WTC11 (cell line): ENCODE measurements around the gene HOXA2. TPM values are rescaled to one million over a fixed set of nuclear protein-coding genes. Genes with fewer than 3 reads are reported as not detected.

Experiments
- ATAC-seq: fragments of 200-7000 bp; cut with Tn5 transposase; 2 replicates; pipeline ENCODE4 v1.10.0; 2021; ENCODE audit warnings: mild to moderate bottlenecking, moderate library complexity
- CTCF ChIA-PET: fragments of 300-600 bp; sonication (Branson Sonifier 250); formaldehyde crosslinking; loops from one replicate; lab custom pipeline; 2021; ENCODE audit warnings: antibody characterized with exemption; lab: Charles Lee
- POLR2A ChIA-PET: fragments of 350-600 bp; sonication (Branson Sonifier 250); formaldehyde crosslinking; loops from one replicate; lab custom pipeline; 2021; ENCODE audit warnings: antibody characterized with exemption; lab: Charles Lee
- DNase-seq: peaks from one replicate; pipeline ENCODE4 v3.0.0; 2021; ENCODE audit warnings: low spot score
- H3K27ac Mint-ChIP-seq: 2 replicates; pipeline ENCODE4 v1.8.0; 2021; ENCODE audit warnings: mixed read lengths
- H3K27me3 Mint-ChIP-seq: 2 replicates; pipeline ENCODE4 v1.8.0; 2021; ENCODE audit warnings: low read depth, mild to moderate bottlenecking, moderate library complexity, mixed read lengths
- H3K36me3 Mint-ChIP-seq: 2 replicates; pipeline ENCODE4 v1.8.0; 2021; ENCODE audit warnings: mixed read lengths
- H3K4me1 Mint-ChIP-seq: 2 replicates; pipeline ENCODE4 v1.8.0; 2022; ENCODE audit warnings: mixed read lengths
- H3K4me3 Mint-ChIP-seq: 2 replicates; pipeline ENCODE4 v1.8.0; 2021; ENCODE audit warnings: mild to moderate bottlenecking, moderate library complexity, mixed read lengths
- H3K9me3 Mint-ChIP-seq: 2 replicates; pipeline ENCODE4 v1.8.0; 2021; ENCODE audit warnings: mixed read lengths
- CTCF ChIP-seq: fragments of 200-600 bp; IDR thresholded peaks from 2 replicates; pipeline ENCODE4 v1.8.0; 2022; ENCODE audit warnings: antibody characterized with exemption
- EMX1 ChIP-seq: fragments of 250-450 bp; sonication (Bioruptor Pico); IDR thresholded peaks from 2 replicates; pipeline ENCODE4 v1.8.0; 2021; ENCODE audit warnings: mild to moderate bottlenecking
- FOXP4 ChIP-seq: sonication (generic); formaldehyde crosslinking; IDR thresholded peaks from 2 replicates; pipeline ENCODE4 v1.8.0; 2022; ENCODE audit warnings: mild to moderate bottlenecking, missing genetic modification reagents
- GABPB1 ChIP-seq: sonication (generic); formaldehyde crosslinking; IDR thresholded peaks from 2 replicates; pipeline ENCODE4 v1.8.1; 2023; ENCODE audit warnings: mild to moderate bottlenecking, missing genetic modification reagents
- GRHL2 ChIP-seq: fragments of 250-450 bp; sonication (Bioruptor Pico); IDR thresholded peaks from 2 replicates; pipeline ENCODE4 v1.8.0; 2022; ENCODE audit warnings: mild to moderate bottlenecking, moderate library complexity; ENCODE audit not compliant: insufficient replicate concordance, severe bottlenecking
- KAT7 ChIP-seq: sonication (generic); formaldehyde crosslinking; IDR thresholded peaks from 2 replicates; pipeline ENCODE4 v1.8.1; 2023; ENCODE audit warnings: missing genetic modification reagents, mild to moderate bottlenecking, borderline replicate concordance
- MLX ChIP-seq: sonication (generic); formaldehyde crosslinking; IDR thresholded peaks from 2 replicates; pipeline ENCODE4 v1.8.1; 2023; ENCODE audit warnings: mild to moderate bottlenecking, missing genetic modification reagents, moderate library complexity
- MYBL2 ChIP-seq: sonication (generic); formaldehyde crosslinking; IDR thresholded peaks from 2 replicates; pipeline ENCODE4 v1.8.1; 2023; ENCODE audit warnings: mild to moderate bottlenecking, moderate library complexity, missing genetic modification reagents
- NR1H2 ChIP-seq: sonication (generic); formaldehyde crosslinking; IDR thresholded peaks from 2 replicates; pipeline ENCODE4 v1.9.0; 2021; ENCODE audit warnings: mild to moderate bottlenecking, moderate library complexity, missing genetic modification reagents
- OVOL2 ChIP-seq: fragments of 250-450 bp; sonication (Bioruptor Pico); IDR thresholded peaks from 2 replicates; pipeline ENCODE4 v1.9.0; 2021; ENCODE audit warnings: mild to moderate bottlenecking, borderline replicate concordance
- PREB ChIP-seq: sonication (generic); formaldehyde crosslinking; IDR thresholded peaks from 2 replicates; pipeline ENCODE4 v1.8.1; 2022; ENCODE audit warnings: mild to moderate bottlenecking, missing genetic modification reagents, moderate library complexity, borderline replicate concordance
- RELA ChIP-seq: sonication (generic); formaldehyde crosslinking; IDR thresholded peaks from 2 replicates; pipeline ENCODE4 v1.8.1; 2022; ENCODE audit warnings: missing genetic modification reagents, mild to moderate bottlenecking, borderline replicate concordance
- RORB ChIP-seq: fragments of 250-450 bp; sonication (Bioruptor Pico); IDR thresholded peaks from 2 replicates; pipeline ENCODE4 v1.9.0; 2021; ENCODE audit warnings: mild to moderate bottlenecking
- SMAD4 ChIP-seq: sonication (generic); formaldehyde crosslinking; IDR thresholded peaks from 2 replicates; pipeline ENCODE4 v1.8.0; 2022; ENCODE audit warnings: mild to moderate bottlenecking, missing genetic modification reagents
- TP53 ChIP-seq: sonication (generic); formaldehyde crosslinking; IDR thresholded peaks from 2 replicates; pipeline ENCODE4 v1.8.1; 2023; ENCODE audit warnings: mild to moderate bottlenecking, missing genetic modification reagents
- USF1 ChIP-seq: sonication (generic); formaldehyde crosslinking; IDR thresholded peaks from 2 replicates; pipeline ENCODE4 v1.8.0; 2022; ENCODE audit warnings: mild to moderate bottlenecking, missing genetic modification reagents
- USF2 ChIP-seq: sonication (generic); formaldehyde crosslinking; IDR thresholded peaks from 2 replicates; pipeline ENCODE4 v1.8.1; 2023; ENCODE audit warnings: mild to moderate bottlenecking, missing genetic modification reagents, moderate library complexity
- ZBTB21 ChIP-seq: sonication (generic); formaldehyde crosslinking; IDR thresholded peaks from 2 replicates; pipeline ENCODE4 v1.8.1; 2023; ENCODE audit warnings: mild to moderate bottlenecking, missing genetic modification reagents, borderline replicate concordance
- ZMAT4 ChIP-seq: fragments of 250-450 bp; sonication (Bioruptor Pico); IDR thresholded peaks from 2 replicates; pipeline ENCODE4 v1.9.0; 2021; ENCODE audit warnings: mild to moderate bottlenecking
- ZNF232 ChIP-seq: sonication (generic); formaldehyde crosslinking; IDR thresholded peaks from 2 replicates; pipeline ENCODE4 v1.8.0; 2022; ENCODE audit warnings: mild to moderate bottlenecking, missing genetic modification reagents
- ZNF317 ChIP-seq: sonication (generic); formaldehyde crosslinking; IDR thresholded peaks from 2 replicates; pipeline ENCODE4 v1.8.1; 2023; ENCODE audit warnings: low read depth, mild to moderate bottlenecking, moderate library complexity, missing genetic modification reagents, borderline replicate concordance
- ZSCAN18 ChIP-seq: fragments of 250-450 bp; sonication (Bioruptor Pico); IDR thresholded peaks from 2 replicates; pipeline ENCODE4 v2.1.2; 2022; ENCODE audit warnings: mild to moderate bottlenecking, moderate library complexity
- total RNA-seq: library from RNA; stranded (reverse); gene quantifications from 3 replicates; pipeline ENCODE4 v1.2.3, GENCODE V29; 2021

HOXA2 gene
- total RNA-seq, 1 experiment from 2014 or later = not detected

- TF ChIP-seq ZNF317 (no peak), MYBL2 (CRISPR knock-in tag) (no peak), NR1H2 (no peak)
Observed at GRCh38 chr7:27138985-27139333, 36.5 kb upstream of the HOXA2 start (continued).

- Mint-ChIP-seq H3K4me3 (no peak overlapping the region), H3K9me3 (no peaks in the 10 kb centered on the region), H3K36me3 (no peaks in the 10 kb centered on the region; the same call in 1 of the 2 replicates), H3K4me1 (peaks cover 19% of the 10 kb centered on the region), H3K27ac (no peak overlapping the region), H3K27me3 (peaks cover 100% of the 10 kb centered on the region)
- DNase-seq (no peak), ATAC-seq (no peak)
- ChIA-PET CTCF (no interaction called here), POLR2A (no interaction called here)
- no peak for TF ChIP-seq GABPB1 (CRISPR knock-in tag)
- TF ChIP-seq ZNF232 (CRISPR knock-in tag) = no peak
- TF ChIP-seq PREB = no peak
- TF ChIP-seq ZSCAN18 = no peak
- no peak for TF ChIP-seq GRHL2
- no peak for TF ChIP-seq USF2 (CRISPR knock-in tag)
- no peak for TF ChIP-seq RORB (CRISPR knock-in tag)
- TF ChIP-seq CTCF = no peak
- no peak for TF ChIP-seq RELA (CRISPR knock-in tag)
- no peak for TF ChIP-seq USF1
- TF ChIP-seq EMX1 (CRISPR knock-in tag) = no peak
- no peak for TF ChIP-seq ZMAT4
- no peak for TF ChIP-seq OVOL2 (CRISPR knock-in tag)
- no peak for TF ChIP-seq TP53 (CRISPR knock-in tag)
- no peak for TF ChIP-seq KAT7 (CRISPR knock-in tag)
- no peak for TF ChIP-seq MLX (CRISPR knock-in tag)
- no peak for TF ChIP-seq ZBTB21 (CRISPR knock-in tag)
- TF ChIP-seq SMAD4 (CRISPR knock-in tag) = no peak
- TF ChIP-seq FOXP4 (CRISPR knock-in tag) = no peak
Observed at GRCh38 chr7:27138472-27138871, 36.0 kb upstream of the HOXA2 start.
